BJ (cell line): ENCODE results near the gene NLGN1. TPM values are rescaled to one million over a fixed set of nuclear protein-coding genes. Genes with fewer than 3 reads are reported as not detected.

Experiments
- CTCF ChIA-PET: fragments of 350-600 bp; formaldehyde crosslinking; extraction: SDS; loops from one replicate; lab custom pipeline; 2021; ENCODE audit warnings: antibody characterized with exemption, inconsistent platforms; lab: Yijun Ruan, JAX
- POLR2A ChIA-PET: fragments of 300-600 bp; sonication (Branson Sonifier 250); formaldehyde crosslinking; extraction: SDS; loops from one replicate; lab custom pipeline; 2021; ENCODE audit warnings: antibody characterized with exemption; lab: Charles Lee
- DNase-seq: peaks from one replicate; pipeline ENCODE4 v3.0.0-alpha.2; 2011; ENCODE audit warnings: low read depth
- H3K27me3 ChIP-seq: 2 replicates; pipeline ENCODE4 v1.6.0; 2011; ENCODE audit warnings: low read length; ENCODE audit not compliant: control insufficient read depth, insufficient read depth
- H3K36me3 ChIP-seq: 2 replicates; pipeline ENCODE4 v1.5.1; 2011; ENCODE audit warnings: low read length; ENCODE audit not compliant: control insufficient read depth, insufficient read depth
- H3K4me3 ChIP-seq: 2 replicates; pipeline ENCODE4 v1.5.1; 2011; ENCODE audit warnings: low read depth, mild to moderate bottlenecking, control low read depth, low read length
- polyA plus RNA-seq: library from polyadenylated mRNA; depleted of rRNA; stranded (reverse); fragments of >200 nt; gene quantifications from 2 replicates; pipeline ENCODE4 v1.2.3, GENCODE V29; 2011
- TF ChIP-seq, protein P1 (sequence below): IDR thresholded peaks from 2 replicates; pipeline ENCODE4 v1.5.1; 2011; ENCODE audit warnings: low read depth, mild to moderate bottlenecking, control low read depth, inconsistent platforms, low read length, moderate library complexity; ENCODE audit not compliant: insufficient read depth

Gene NLGN1
- polyA plus RNA-seq, 1 experiment: 15.5 TPM

DNA sequence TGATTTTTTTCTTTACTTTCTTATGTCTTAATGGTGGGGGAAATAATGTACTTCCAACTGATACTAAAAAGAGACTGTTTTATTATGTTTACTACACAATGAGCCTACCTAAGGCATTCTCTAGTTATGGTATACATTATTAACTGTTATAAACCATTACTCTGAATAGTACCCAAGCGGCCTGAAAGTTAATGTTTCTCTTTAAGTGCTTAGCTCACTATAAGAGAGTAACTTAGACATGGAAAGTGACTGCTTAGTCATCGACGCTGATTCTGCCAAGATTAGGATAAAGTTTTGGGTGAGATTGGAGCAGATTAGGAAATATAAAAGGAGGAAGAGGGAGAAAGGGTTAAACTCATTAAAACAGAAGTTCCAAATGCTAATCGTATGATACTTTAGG, 365.0 kb downstream of the NLGN1 start:
- no peak for DNase-seq

DNA sequence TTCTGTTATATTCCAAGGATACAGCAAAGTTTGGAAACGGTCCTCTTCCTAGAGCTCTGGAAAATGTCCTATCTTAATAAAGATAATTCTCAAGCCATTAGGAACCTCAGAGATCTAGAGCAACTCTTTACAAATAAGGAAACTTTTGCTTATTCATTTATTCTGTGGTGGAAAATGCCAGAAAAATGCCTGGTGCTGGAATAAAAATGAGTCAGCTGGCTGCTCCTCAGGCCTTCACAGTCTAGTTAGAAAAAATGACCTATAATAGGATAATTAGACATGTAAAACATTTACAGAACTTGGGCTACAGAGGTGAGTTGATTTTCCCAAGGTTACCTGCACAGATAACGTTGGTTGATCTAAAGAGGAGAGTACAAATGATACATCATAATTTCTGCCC, 372.5 kb downstream of the NLGN1 start:
- ChIA-PET CTCF (no interaction called here), POLR2A (no interaction called here)
- Histone ChIP-seq H3K27me3 (no peaks in the 10 kb centered on the region), H3K36me3 (no peaks in the 10 kb centered on the region), H3K4me3 (no peak overlapping the region)
- TF ChIP-seq, protein P1, sequence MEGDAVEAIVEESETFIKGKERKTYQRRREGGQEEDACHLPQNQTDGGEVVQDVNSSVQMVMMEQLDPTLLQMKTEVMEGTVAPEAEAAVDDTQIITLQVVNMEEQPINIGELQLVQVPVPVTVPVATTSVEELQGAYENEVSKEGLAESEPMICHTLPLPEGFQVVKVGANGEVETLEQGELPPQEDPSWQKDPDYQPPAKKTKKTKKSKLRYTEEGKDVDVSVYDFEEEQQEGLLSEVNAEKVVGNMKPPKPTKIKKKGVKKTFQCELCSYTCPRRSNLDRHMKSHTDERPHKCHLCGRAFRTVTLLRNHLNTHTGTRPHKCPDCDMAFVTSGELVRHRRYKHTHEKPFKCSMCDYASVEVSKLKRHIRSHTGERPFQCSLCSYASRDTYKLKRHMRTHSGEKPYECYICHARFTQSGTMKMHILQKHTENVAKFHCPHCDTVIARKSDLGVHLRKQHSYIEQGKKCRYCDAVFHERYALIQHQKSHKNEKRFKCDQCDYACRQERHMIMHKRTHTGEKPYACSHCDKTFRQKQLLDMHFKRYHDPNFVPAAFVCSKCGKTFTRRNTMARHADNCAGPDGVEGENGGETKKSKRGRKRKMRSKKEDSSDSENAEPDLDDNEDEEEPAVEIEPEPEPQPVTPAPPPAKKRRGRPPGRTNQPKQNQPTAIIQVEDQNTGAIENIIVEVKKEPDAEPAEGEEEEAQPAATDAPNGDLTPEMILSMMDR: no peak
- DNase-seq: peak; percentile 14

More for the DNA sequence above, 365.0 kb downstream of the NLGN1 start:
- Histone ChIP-seq H3K27me3 (no peaks in the 10 kb centered on the region), H3K36me3 (no peaks in the 10 kb centered on the region), H3K4me3 (no peak overlapping the region)
- POLR2A ChIA-PET: no interaction called here
- CTCF ChIA-PET: no interaction called here
- TF ChIP-seq, protein P1: no peak

DNA sequence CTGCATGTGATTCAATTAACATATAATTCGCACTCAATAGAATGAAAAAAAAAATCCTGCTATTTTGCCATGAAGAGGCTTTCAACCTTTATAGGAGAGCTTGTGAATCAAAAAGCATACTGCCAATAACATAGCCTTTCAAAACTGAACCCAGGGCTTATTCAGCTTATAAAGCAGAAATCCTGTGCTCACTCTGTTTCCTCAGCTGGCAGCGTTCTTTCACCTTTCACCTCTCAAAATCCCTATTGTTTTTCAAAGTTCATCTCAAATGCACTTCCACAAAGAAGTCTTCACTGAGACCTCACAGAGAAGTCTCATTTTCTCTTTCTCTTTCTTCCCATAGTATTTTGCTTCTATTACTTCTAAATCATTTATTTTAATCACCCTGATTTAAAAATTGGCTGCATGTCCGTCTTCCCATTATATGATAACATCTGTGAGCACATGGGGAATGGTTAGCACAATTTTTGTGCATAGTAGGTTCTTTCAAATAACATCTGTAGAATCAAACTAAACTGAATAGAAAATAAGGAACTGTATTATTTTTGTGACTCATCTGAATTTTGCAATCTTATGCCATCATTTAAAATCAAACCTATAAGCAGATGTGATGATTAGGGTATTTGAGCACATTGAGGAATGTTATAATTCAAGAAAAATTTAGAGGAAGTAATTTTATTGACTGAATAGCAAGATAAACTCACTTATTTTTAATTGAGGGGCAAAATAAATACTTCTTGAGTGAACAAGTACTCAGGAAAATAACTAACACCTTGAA, 373.4 kb downstream of the NLGN1 start:
- ChIA-PET CTCF (no interaction called here), POLR2A (no interaction called here)
- Histone ChIP-seq H3K36me3 (no peaks in the 10 kb centered on the region), H3K27me3 (no peaks in the 10 kb centered on the region), H3K4me3 (no peak overlapping the region)
- TF ChIP-seq, protein P1: no peak
- no peak for DNase-seq

DNA sequence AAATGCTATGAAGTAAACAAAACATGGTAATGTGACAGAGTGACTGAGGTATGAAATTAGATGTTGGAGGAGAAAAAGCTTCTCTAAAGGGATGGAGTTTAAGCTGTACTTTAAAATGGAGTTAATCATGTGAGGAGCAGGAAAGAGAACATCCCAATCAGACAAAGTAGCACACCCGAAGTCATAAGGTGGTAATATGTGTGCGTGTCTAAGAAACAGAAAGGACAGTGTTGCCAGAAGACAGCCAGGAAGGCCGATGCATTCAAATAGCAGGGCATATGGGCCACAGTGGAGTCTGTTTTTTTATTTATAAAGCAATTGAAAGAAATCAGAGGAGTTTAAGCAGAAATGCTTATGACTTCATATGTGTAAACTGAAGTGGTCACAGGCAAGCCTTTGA, 376.3 kb downstream of the NLGN1 start:
- H3K27me3 ChIP-seq: no peaks in the 10 kb centered on the region
- H3K4me3 ChIP-seq: no peak overlapping the region
- DNase-seq: no peak
- POLR2A ChIA-PET: no interaction called here
- H3K36me3 ChIP-seq: no peaks in the 10 kb centered on the region
- TF ChIP-seq, protein P1: no peak
- CTCF ChIA-PET: no interaction called here

DNA sequence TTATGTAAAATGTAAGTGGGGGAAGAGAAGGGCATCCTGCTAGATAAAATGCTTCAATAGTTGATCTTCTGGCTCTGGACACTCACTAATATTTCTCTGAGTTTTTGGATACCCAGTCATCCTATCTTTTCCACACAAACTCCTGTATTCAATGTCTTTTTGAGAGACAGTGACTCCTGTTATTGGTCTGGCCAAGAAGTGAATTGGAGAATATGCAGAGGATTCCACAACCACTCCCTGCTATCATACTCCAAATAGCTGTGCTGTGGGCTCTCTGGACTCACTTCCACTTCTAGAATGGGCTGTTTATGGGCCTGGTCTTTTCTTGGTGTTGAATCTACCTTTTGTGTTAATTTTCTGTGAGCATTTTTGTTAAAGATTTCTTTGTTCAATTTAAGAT, 376.8 kb downstream of the NLGN1 start:
- Histone ChIP-seq H3K4me3 (no peak overlapping the region), H3K36me3 (no peaks in the 10 kb centered on the region), H3K27me3 (no peaks in the 10 kb centered on the region)
- POLR2A ChIA-PET: no interaction called here
- CTCF ChIA-PET: no interaction called here
- TF ChIP-seq, protein P1: no peak
- no peak for DNase-seq
